RWPE2 (cell line): ENCODE results near the gene METTL26.

Experiments
- ATAC-seq: fragments of 200-7000 bp; cut with Tn5 transposase; 3 replicates; pipeline ENCODE4 v1.9.1; 2021; ENCODE audit warnings: low read depth
- DNase-seq: peaks from one replicate; pipeline ENCODE4 v3.0.0-alpha.2; 2020; ENCODE audit warnings: low spot score
- H3K27ac ChIP-seq: fragments of 450-650 bp; 2 replicates; pipeline ENCODE4 v1.5.1; 2017; ENCODE audit warnings: mild to moderate bottlenecking; ENCODE audit not compliant: poor library complexity, severe bottlenecking
- H3K27me3 ChIP-seq: fragments of 250-450 bp; sonication (Bioruptor Pico); 2 replicates; pipeline ENCODE4 v1.5.1; 2021; ENCODE audit warnings: mild to moderate bottlenecking, moderate library complexity; ENCODE audit not compliant: insufficient read depth, poor library complexity, severe bottlenecking
- H3K36me3 ChIP-seq: fragments of 250-450 bp; sonication (Bioruptor Pico); 2 replicates; pipeline ENCODE4 v1.5.1; 2020; ENCODE audit warnings: low read depth, mild to moderate bottlenecking, moderate library complexity
- H3K4me1 ChIP-seq: fragments of 250-450 bp; sonication (Bioruptor Pico); 2 replicates; pipeline ENCODE4 v1.5.1; 2021; ENCODE audit warnings: mild to moderate bottlenecking, moderate library complexity; ENCODE audit not compliant: insufficient read depth, poor library complexity, severe bottlenecking
- H3K4me3 ChIP-seq: fragments of 250-450 bp; sonication (Bioruptor Pico); 2 replicates; pipeline ENCODE4 v1.5.1; 2021; ENCODE audit warnings: mild to moderate bottlenecking, moderate library complexity; ENCODE audit not compliant: severe bottlenecking
- H3K9me3 ChIP-seq: fragments of 250-450 bp; sonication (Bioruptor Pico); 2 replicates; pipeline ENCODE4 v1.5.1; 2021; ENCODE audit warnings: mild to moderate bottlenecking, moderate library complexity; ENCODE audit not compliant: severe bottlenecking
- TF ChIP-seq, protein P1 (sequence below): fragments of 450-650 bp; IDR thresholded peaks from one replicate; pipeline ENCODE4 v1.5.1; 2017; ENCODE audit warnings: mild to moderate bottlenecking, moderate library complexity; ENCODE audit not compliant: poor library complexity, severe bottlenecking

The METTL26 gene

GRCh38 chr16:593807-594206, 42.3 kb downstream of the METTL26 start:
- Histone ChIP-seq H3K9me3 (no peaks in the 10 kb centered on the region), H3K4me1 (peaks cover 27% of the 10 kb centered on the region), H3K27me3 (no peaks in the 10 kb centered on the region), H3K27ac (peak overlapping the region; percentile 68), H3K36me3 (no peaks in the 10 kb centered on the region), H3K4me3 (no peak overlapping the region)
- ATAC-seq (no peak), DNase-seq (no peak)
- TF ChIP-seq, protein P1, sequence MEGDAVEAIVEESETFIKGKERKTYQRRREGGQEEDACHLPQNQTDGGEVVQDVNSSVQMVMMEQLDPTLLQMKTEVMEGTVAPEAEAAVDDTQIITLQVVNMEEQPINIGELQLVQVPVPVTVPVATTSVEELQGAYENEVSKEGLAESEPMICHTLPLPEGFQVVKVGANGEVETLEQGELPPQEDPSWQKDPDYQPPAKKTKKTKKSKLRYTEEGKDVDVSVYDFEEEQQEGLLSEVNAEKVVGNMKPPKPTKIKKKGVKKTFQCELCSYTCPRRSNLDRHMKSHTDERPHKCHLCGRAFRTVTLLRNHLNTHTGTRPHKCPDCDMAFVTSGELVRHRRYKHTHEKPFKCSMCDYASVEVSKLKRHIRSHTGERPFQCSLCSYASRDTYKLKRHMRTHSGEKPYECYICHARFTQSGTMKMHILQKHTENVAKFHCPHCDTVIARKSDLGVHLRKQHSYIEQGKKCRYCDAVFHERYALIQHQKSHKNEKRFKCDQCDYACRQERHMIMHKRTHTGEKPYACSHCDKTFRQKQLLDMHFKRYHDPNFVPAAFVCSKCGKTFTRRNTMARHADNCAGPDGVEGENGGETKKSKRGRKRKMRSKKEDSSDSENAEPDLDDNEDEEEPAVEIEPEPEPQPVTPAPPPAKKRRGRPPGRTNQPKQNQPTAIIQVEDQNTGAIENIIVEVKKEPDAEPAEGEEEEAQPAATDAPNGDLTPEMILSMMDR = no peak

DNA sequence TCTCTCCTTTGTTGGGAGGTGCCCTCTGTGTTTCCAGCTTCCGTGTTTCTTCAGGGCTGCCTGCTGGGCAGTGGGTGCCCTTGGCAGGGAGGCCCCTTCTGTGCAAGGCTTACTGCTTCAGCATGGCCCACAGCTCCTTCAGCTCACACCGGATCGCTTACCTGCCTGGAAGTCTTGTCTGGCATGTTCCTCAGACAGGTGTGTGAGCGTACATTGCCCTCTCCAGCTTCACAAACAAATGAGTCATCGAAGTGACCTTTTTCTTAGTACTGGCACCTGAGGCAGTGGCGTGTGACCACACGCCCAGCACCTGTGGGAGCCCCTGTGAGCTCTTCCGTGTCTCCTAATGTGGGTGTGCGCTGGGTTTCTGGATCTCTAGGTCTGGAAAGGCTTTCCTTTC, 42.7 kb downstream of the METTL26 start:
- H3K4me3 ChIP-seq = no peak overlapping the region
- peaks cover 27% of the 10 kb centered on the region for H3K4me1 ChIP-seq
- ATAC-seq (no peak), DNase-seq (no peak)
- TF ChIP-seq, protein P1 = no peak
- H3K27ac ChIP-seq = peak overlapping the region; percentile 68
- H3K9me3 ChIP-seq = no peaks in the 10 kb centered on the region
- no peaks in the 10 kb centered on the region for H3K27me3 ChIP-seq
- no peaks in the 10 kb centered on the region for H3K36me3 ChIP-seq

GRCh38 chr16:592518-593306, 43.4 kb downstream of the METTL26 start:
- ATAC-seq (peak; percentile 53), DNase-seq (peak; percentile 94)
- TF ChIP-seq, protein P1 = peak; percentile 85
- H3K36me3 ChIP-seq = no peaks in the 10 kb centered on the region
- no peak overlapping the region for H3K4me3 ChIP-seq
- peak overlapping the region; percentile 68 for H3K27ac ChIP-seq
- H3K4me1 ChIP-seq = peaks cover 27% of the 10 kb centered on the region
- H3K9me3 ChIP-seq = no peaks in the 10 kb centered on the region
- H3K27me3 ChIP-seq = no peaks in the 10 kb centered on the region

- Histone ChIP-seq H3K4me1 (peaks cover 31% of the 10 kb centered on the region), H3K27ac (peak overlapping the region; percentile 68), H3K4me3 (no peak overlapping the region), H3K36me3 (no peaks in the 10 kb centered on the region), H3K9me3 (no peaks in the 10 kb centered on the region), H3K27me3 (no peaks in the 10 kb centered on the region)
- TF ChIP-seq, protein P1 = no peak
- DNase-seq (no peak), ATAC-seq (no peak)
These were observed 44.1 kb downstream of the METTL26 start for GRCh38 chr16:591892-592517.

DNA sequence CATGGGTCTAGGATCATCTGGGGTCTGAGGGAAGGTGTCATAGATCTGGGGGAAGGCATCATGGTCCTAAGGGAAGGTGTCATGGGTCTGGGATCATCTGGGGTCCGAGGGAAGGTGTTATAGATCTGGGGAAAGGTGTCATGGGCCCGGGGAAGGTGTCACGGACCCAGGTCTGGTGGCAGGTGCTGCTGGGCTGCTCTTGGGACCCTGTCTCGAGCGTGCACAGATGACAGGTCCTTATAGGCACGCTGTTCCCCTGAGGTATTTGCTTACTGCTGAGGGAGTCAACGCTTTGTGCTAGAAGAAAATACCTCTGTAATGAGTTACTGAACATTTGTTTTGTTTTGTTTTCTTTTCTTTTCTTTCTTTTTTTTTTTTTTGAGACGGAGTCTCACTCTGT, 44.9 kb downstream of the METTL26 start:
- TF ChIP-seq, protein P1 = no peak
- Histone ChIP-seq H3K27ac (no peak overlapping the region), H3K9me3 (no peaks in the 10 kb centered on the region), H3K36me3 (no peaks in the 10 kb centered on the region), H3K4me3 (no peak overlapping the region), H3K27me3 (no peaks in the 10 kb centered on the region), H3K4me1 (peaks cover 31% of the 10 kb centered on the region)
- no peak for DNase-seq
- ATAC-seq = no peak
